Activated CD8-positive, alpha-beta T cell treated with anti-CD3 and anti-CD28 coated beads, Interleukin-2, amount 10 ng/mL, durations not matched to agents 7 days and 5 days (primary cell): ENCODE measurements around the gene PGM1. TPM values are rescaled to one million over a fixed set of nuclear protein-coding genes. Genes with fewer than 3 reads are reported as not detected.

Experiments used
- ATAC-seq: fragments of 150-1000 bp; cut with Tn5 transposase; one replicate; pipeline ENCODE4 v1.10.0; 2021; ENCODE audit warnings: moderate library complexity
- CTCF ChIA-PET: fragments of 350-600 bp; sonication (Branson Sonifier 250); formaldehyde crosslinking; loops from one replicate; lab custom pipeline; 2021; ENCODE audit warnings: antibody characterized with exemption; lab: Charles Lee
- POLR2A ChIA-PET: fragments of 350-600 bp; sonication (Branson Sonifier 250); formaldehyde crosslinking; loops from one replicate; lab custom pipeline; 2021; ENCODE audit warnings: antibody characterized with exemption; lab: Charles Lee
- DNase-seq: peaks from one replicate; pipeline ENCODE4 v3.0.0-alpha.2; 2020
- H3K27ac Mint-ChIP-seq: one replicate; pipeline ENCODE4 v1.8.0; 2021; ENCODE audit warnings: mild to moderate bottlenecking, mixed read lengths
- H3K27me3 Mint-ChIP-seq: one replicate; pipeline ENCODE4 v1.8.0; 2021; ENCODE audit warnings: low read depth, mixed read lengths
- H3K36me3 Mint-ChIP-seq: one replicate; pipeline ENCODE4 v1.8.0; 2021; ENCODE audit warnings: low read depth, mixed read lengths
- H3K4me1 Mint-ChIP-seq: one replicate; pipeline ENCODE4 v1.8.0; 2021; ENCODE audit warnings: low read depth, mixed read lengths
- H3K4me3 Mint-ChIP-seq: one replicate; pipeline ENCODE4 v1.8.0; 2021; ENCODE audit warnings: mild to moderate bottlenecking, mixed read lengths
- H3K9me3 Mint-ChIP-seq: one replicate; pipeline ENCODE4 v1.8.0; 2022; ENCODE audit warnings: mixed read lengths; ENCODE audit not compliant: insufficient read depth
- total RNA-seq, 2 experiments: library from RNA; stranded (reverse); gene quantifications; one replicate each; pipeline ENCODE4 v1.2.3, GENCODE V29; 2021

Gene PGM1
- total RNA-seq, 2 experiments from 2014 or later = 60.1 to 65.9 TPM

DNA sequence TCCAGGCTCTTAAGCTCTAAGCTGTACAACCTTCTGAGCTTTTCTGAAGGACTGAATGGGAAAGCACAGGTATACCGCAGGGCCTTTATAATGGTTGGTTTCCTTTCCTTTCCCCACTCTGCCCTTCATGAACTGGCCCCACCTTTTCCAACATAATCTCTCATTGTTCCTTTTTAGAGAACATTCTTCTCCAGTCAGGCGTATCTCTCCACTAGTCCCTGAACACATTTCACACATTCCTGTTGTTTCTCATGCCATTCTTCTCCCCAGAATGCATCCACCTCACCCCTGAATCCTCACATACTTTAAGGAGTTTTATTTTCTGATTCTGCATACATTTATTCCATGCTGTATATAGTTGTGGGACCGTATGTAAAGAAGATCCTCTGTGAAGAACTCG lies 41.3 kb downstream of the PGM1 start:
- Mint-ChIP-seq H3K9me3 (no peaks in the 10 kb centered on the region), H3K27me3 (no peaks in the 10 kb centered on the region), H3K4me3 (no peak overlapping the region), H3K36me3 (peaks cover 75% of the 10 kb centered on the region), H3K27ac (no peak overlapping the region), H3K4me1 (peaks cover 27% of the 10 kb centered on the region)
- ChIA-PET POLR2A (no interaction called here), CTCF (no interaction called here)
- no peak for ATAC-seq
- no peak for DNase-seq

- H3K9me3 Mint-ChIP-seq = no peaks in the 10 kb centered on the region
Observed at GRCh38 chr1:63635681-63636080, 42.5 kb downstream of the PGM1 start.

DNA sequence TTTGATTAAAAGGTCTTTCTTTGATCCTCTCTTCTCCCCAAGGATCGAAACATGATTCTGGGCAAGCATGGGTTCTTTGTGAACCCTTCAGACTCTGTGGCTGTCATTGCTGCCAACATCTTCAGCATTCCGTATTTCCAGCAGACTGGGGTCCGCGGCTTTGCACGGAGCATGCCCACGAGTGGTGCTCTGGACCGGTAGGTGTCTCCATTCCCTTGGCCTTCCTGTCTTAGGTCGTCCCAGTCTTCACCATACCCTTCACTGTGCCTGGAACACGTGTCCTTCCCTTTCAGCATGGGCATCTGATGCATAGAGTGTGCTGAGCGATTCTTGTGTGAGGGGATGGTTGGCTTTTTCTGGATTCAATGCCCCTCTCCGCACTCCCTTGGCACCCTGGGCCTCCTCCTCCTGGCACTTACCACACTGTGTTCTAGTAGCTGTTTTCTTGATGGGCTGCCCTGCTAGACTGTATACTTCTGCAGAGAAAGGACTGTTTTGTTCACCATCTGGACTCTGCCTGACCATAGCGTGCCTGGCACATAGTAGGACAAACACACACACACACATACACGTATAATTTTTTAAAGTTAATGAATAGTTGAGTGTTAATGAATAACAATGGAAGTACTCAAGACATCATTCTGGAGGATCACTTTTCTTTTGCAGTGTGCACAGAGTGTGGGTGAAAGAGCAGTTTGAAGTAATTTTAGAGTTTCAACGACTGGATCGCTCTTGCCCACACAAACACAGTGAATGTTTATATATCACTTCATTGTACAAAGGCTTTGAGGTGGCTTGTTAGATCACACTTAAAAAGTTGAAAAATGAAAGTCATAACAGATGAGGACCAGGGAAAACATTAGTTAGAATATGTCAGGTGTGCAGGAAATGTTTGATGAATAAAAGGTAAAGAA lies 43.2 kb downstream of the PGM1 start:
- no peak overlapping the region for H3K4me3 Mint-ChIP-seq
- H3K36me3 Mint-ChIP-seq = peaks cover 73% of the 10 kb centered on the region
- ATAC-seq (no peak), DNase-seq (no peak)
- CTCF ChIA-PET = no interaction called here
- POLR2A ChIA-PET = no interaction called here
- no peaks in the 10 kb centered on the region for H3K27me3 Mint-ChIP-seq
- peaks cover 38% of the 10 kb centered on the region for H3K4me1 Mint-ChIP-seq
- H3K27ac Mint-ChIP-seq = no peak overlapping the region
- H3K9me3 Mint-ChIP-seq = no peaks in the 10 kb centered on the region

More at GRCh38 chr1:63635681-63636080, 42.5 kb downstream of the PGM1 start:
- Mint-ChIP-seq H3K27me3 (no peaks in the 10 kb centered on the region), H3K4me3 (no peak overlapping the region), H3K27ac (no peak overlapping the region), H3K36me3 (peaks cover 73% of the 10 kb centered on the region), H3K4me1 (peaks cover 36% of the 10 kb centered on the region)
- POLR2A ChIA-PET = no interaction called here
- no peak for ATAC-seq
- DNase-seq = no peak
- CTCF ChIA-PET = no interaction called here

- POLR2A ChIA-PET = no interaction called here
- DNase-seq = no peak
- no peak overlapping the region for H3K27ac Mint-ChIP-seq
- CTCF ChIA-PET = no interaction called here
- no peaks in the 10 kb centered on the region for H3K9me3 Mint-ChIP-seq
- ATAC-seq = no peak
- no peaks in the 10 kb centered on the region for H3K27me3 Mint-ChIP-seq
- peaks cover 68% of the 10 kb centered on the region for H3K36me3 Mint-ChIP-seq
- peaks cover 26% of the 10 kb centered on the region for H3K4me1 Mint-ChIP-seq
- H3K4me3 Mint-ChIP-seq = no peak overlapping the region
Observed at GRCh38 chr1:63638471-63638870, 45.3 kb downstream of the PGM1 start.

DNA sequence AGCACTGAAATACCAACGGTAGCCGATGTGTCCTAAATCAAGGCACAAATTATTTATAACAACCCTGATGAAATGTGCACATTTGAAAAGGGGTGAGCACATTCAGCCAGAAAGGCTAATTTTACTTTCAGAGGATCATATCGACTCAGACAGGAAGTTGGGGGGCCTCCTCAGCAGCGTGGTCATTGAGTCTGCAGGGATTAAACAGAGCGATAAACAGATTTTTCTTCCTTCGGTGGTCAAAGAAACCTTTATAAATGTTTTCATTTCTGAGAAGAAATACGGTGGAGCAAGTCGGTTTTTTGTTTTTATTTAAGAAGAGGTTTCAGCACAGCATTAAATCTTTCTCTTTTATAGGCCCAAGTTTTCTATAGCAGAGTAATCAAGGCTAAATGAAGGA lies 45.7 kb downstream of the PGM1 start:
- Mint-ChIP-seq H3K9me3 (no peaks in the 10 kb centered on the region), H3K4me1 (peaks cover 26% of the 10 kb centered on the region), H3K27ac (peak overlapping the region; percentile 31), H3K27me3 (no peaks in the 10 kb centered on the region), H3K36me3 (peaks cover 72% of the 10 kb centered on the region), H3K4me3 (no peak overlapping the region)
- DNase-seq (no peak), ATAC-seq (no peak)
- ChIA-PET POLR2A (no interaction called here), CTCF (no interaction called here)

DNA sequence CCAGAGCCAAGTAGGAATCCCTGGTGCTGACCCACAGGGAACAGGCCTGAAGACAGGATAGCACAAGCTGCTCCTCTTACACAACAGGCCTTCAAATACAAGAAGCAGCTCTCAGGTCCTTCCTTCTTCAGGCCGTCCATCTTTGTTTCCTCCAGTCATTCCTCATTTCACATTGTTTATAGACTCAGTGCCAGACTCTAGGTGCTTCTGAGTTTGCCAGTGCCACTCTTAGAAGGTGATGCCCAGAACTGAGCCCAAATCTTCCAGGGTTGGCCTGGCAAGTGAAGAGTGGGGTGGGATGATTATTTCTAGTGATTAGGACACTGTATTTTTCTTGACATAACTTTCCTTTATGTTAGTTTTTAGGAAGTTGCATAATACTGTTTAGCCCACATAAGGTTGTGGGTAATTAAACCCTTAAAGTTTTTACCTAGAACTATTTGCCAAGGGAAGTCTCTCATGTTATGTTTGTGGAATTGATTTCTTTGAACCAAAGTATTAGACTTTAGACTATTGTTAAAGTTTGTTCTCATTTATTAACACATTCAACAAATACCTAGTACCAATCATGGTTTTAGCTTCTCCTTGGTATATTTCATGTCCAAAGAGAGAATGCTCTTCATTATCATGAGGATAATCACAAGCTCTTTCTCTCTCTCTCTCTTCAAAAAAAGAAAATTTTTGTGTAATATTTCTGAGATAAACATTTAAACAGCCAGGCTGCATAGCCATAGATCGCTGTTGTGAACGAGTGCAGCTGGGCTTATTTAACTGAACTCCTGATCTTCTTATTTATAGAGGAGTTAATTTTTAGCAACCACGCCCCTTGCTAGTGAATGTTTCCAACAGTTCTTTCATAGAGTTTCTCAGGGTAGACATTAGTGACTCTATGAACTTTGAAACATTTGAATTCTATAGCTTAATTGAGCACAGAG lies 47.7 kb downstream of the PGM1 start:
- Mint-ChIP-seq H3K4me3 (no peak overlapping the region), H3K27me3 (no peaks in the 10 kb centered on the region), H3K27ac (no peak overlapping the region), H3K9me3 (no peaks in the 10 kb centered on the region), H3K4me1 (peaks cover 26% of the 10 kb centered on the region), H3K36me3 (peaks cover 65% of the 10 kb centered on the region)
- CTCF ChIA-PET = interaction anchor here (1.7 kb wide), 1 partner anchor 16 kb away, joined by 5 read pairs; no protein-coding TSS in a partner anchor
- no peak for ATAC-seq
- POLR2A ChIA-PET = no interaction called here
- DNase-seq = no peak

GRCh38 chr1:63641615-63642014 lies 48.4 kb downstream of the PGM1 start:
- Mint-ChIP-seq H3K4me1 (peaks cover 26% of the 10 kb centered on the region), H3K9me3 (no peaks in the 10 kb centered on the region), H3K27me3 (no peaks in the 10 kb centered on the region), H3K36me3 (peaks cover 60% of the 10 kb centered on the region), H3K4me3 (no peak overlapping the region), H3K27ac (no peak overlapping the region)
- no peak for DNase-seq
- ChIA-PET POLR2A (no interaction called here), CTCF (interaction anchor here (1.7 kb wide), 1 partner anchor 16 kb away, joined by 5 read pairs; no protein-coding TSS in a partner anchor)
- ATAC-seq = no peak

DNA sequence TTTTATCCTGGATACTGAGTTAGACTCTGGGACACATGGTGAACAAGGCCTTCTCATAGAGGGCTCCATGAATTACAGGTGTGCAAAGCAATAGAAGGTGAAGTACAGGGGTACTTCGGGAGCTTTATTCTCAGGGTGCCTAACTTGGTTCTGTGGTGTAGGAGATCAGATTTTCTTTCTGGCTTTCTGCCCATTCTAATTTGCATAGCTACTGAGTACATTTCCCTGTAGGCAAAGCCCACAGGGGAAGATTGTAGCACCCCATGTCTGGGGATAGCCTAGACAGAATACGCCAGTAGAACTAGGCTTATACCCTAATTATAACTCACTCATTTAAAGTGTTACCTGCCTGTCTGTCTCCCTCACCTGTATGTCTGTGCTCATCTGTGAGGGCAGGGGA lies 49.7 kb downstream of the PGM1 start:
- Mint-ChIP-seq H3K4me3 (no peak overlapping the region), H3K4me1 (peaks cover 26% of the 10 kb centered on the region), H3K27ac (no peak overlapping the region), H3K36me3 (peaks cover 51% of the 10 kb centered on the region), H3K27me3 (no peaks in the 10 kb centered on the region), H3K9me3 (no peaks in the 10 kb centered on the region)
- ChIA-PET CTCF (no interaction called here), POLR2A (no interaction called here)
- ATAC-seq (no peak), DNase-seq (no peak)

DNA sequence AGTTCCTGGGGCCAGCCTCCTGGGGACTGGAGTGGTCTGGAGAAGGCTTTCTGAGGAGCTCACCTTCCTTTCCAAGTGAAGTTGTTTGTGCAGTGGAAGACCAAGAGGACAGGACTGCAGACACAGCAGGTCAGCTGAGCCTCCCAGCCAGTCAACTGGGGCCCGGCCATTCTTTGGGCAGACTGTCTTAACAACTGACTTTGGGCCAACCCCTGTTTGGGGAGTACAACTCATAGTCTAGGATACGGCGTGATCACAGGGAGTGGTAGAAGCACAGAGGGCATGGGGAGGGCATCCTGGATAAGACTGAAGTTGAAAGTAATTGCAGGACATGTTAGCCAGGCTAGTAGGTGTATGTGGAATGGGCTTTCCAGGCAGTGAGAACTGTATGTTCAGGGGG lies 50.3 kb downstream of the PGM1 start:
- POLR2A ChIA-PET = no interaction called here
- H3K9me3 Mint-ChIP-seq = no peaks in the 10 kb centered on the region
- H3K27ac Mint-ChIP-seq = no peak overlapping the region
- H3K4me1 Mint-ChIP-seq = peaks cover 23% of the 10 kb centered on the region
- H3K36me3 Mint-ChIP-seq = peaks cover 52% of the 10 kb centered on the region
- DNase-seq (no peak), ATAC-seq (no peak)
- H3K27me3 Mint-ChIP-seq = no peaks in the 10 kb centered on the region
- CTCF ChIA-PET = no interaction called here
- H3K4me3 Mint-ChIP-seq = no peak overlapping the region

GRCh38 chr1:63643926-63644325 lies 50.7 kb downstream of the PGM1 start:
- no peak for ATAC-seq
- H3K27ac Mint-ChIP-seq = no peak overlapping the region
- POLR2A ChIA-PET = no interaction called here
- peaks cover 52% of the 10 kb centered on the region for H3K36me3 Mint-ChIP-seq
- H3K4me3 Mint-ChIP-seq = no peak overlapping the region
- no peaks in the 10 kb centered on the region for H3K27me3 Mint-ChIP-seq
- H3K9me3 Mint-ChIP-seq = no peaks in the 10 kb centered on the region
- peaks cover 19% of the 10 kb centered on the region for H3K4me1 Mint-ChIP-seq
- no peak for DNase-seq
- CTCF ChIA-PET = no interaction called here

- CTCF ChIA-PET = no interaction called here
- Mint-ChIP-seq H3K27ac (no peak overlapping the region), H3K27me3 (no peaks in the 10 kb centered on the region), H3K9me3 (no peaks in the 10 kb centered on the region), H3K36me3 (peaks cover 48% of the 10 kb centered on the region), H3K4me1 (peaks cover 10% of the 10 kb centered on the region), H3K4me3 (no peak overlapping the region)
- POLR2A ChIA-PET = no interaction called here
- ATAC-seq = no peak
- DNase-seq = no peak
Observed at GRCh38 chr1:63645317-63645716, 52.1 kb downstream of the PGM1 start.

DNA sequence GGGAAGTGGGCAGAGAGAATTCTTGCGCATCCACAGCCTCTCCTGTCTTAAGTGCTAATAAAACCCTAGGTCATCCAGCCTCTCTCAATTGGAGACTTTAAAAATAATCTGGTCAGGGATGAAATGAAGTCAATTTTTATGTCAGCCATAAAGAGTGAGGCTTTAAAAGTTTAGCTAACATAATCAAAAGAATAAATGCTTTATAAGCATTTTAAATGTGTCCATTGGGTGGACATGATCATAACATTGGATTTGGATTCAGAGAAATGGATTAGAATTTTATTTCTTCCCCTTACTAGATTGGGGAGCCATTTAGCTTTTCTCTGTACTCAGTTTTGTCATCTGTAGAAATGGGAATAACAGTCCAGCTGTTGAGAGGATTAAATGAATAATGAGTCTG lies 55.5 kb downstream of the PGM1 start:
- POLR2A ChIA-PET = no interaction called here
- peaks cover 56% of the 10 kb centered on the region for H3K36me3 Mint-ChIP-seq
- H3K27ac Mint-ChIP-seq = no peak overlapping the region
- H3K4me1 Mint-ChIP-seq = peaks cover 31% of the 10 kb centered on the region
- ATAC-seq (no peak), DNase-seq (no peak)
- H3K9me3 Mint-ChIP-seq = no peaks in the 10 kb centered on the region
- CTCF ChIA-PET = no interaction called here
- no peak overlapping the region for H3K4me3 Mint-ChIP-seq
- H3K27me3 Mint-ChIP-seq = no peaks in the 10 kb centered on the region
